Measurements from ENCODE around the gene TRAPPC2.

Gene TRAPPC2

GRCh38 chrX:13664020-13664419 lies 70.4 kb downstream of the TRAPPC2 start:
- no peak for DNase-seq

- no peak for DNase-seq
Measured at GRCh38 chrX:13662355-13662791, 72.0 kb downstream of the TRAPPC2 start.
